G401.6 (cell line): ENCODE measurements around the gene TMEM120B.

Experiments
- FAIRE-seq: peaks from 2 replicates; lab custom pipeline; 2012; peaks lifted over from hg19 to GRCh38; lab: Jason Lieb, UNC

TMEM120B gene

GRCh38 chr12:121820056-121820455 lies 107.5 kb downstream of the TMEM120B start:
- no peak for FAIRE-seq

GRCh38 chr12:121822393-121823100 lies 110.0 kb downstream of the TMEM120B start:
- FAIRE-seq = no peak

- FAIRE-seq = no peak
These were observed 110.7 kb downstream of the TMEM120B start for GRCh38 chr12:121823101-121823726.

- no peak for FAIRE-seq
These were observed 111.2 kb downstream of the TMEM120B start for GRCh38 chr12:121823727-121824115.

- FAIRE-seq = no peak
These were observed 112.5 kb downstream of the TMEM120B start for GRCh38 chr12:121825041-121825523.

- no peak for FAIRE-seq
These were observed 114.0 kb downstream of the TMEM120B start for GRCh38 chr12:121826318-121827150.

- FAIRE-seq = no peak
These were observed 115.0 kb downstream of the TMEM120B start for GRCh38 chr12:121827351-121828099.

GRCh38 chr12:121828306-121828705 lies 115.8 kb downstream of the TMEM120B start:
- no peak for FAIRE-seq

- no peak for FAIRE-seq
These were observed 116.3 kb downstream of the TMEM120B start for GRCh38 chr12:121828826-121829225.

GRCh38 chr12:121829250-121829918 lies 116.8 kb downstream of the TMEM120B start:
- no peak for FAIRE-seq

- no peak for FAIRE-seq
These were observed 117.6 kb downstream of the TMEM120B start for GRCh38 chr12:121830134-121830533.

- no peak for FAIRE-seq
These were observed 118.2 kb downstream of the TMEM120B start for GRCh38 chr12:121830588-121831265.
